T-helper 1 cell (primary cell): Measurements from ENCODE around the gene OSBPL10.

Experiments used
- DNase-seq, 5 donors: peaks; one replicate each; pipeline ENCODE4 v3.0.0-alpha.2; 2012 to 2020

OSBPL10 gene

GRCh38 chr3:31648286-31648968 lies 332.6 kb downstream of the OSBPL10 start:
- no peak for DNase-seq

GRCh38 chr3:31645256-31645655 lies 335.8 kb downstream of the OSBPL10 start:
- DNase-seq = no peak

- no peak for DNase-seq
These were observed 341.2 kb downstream of the OSBPL10 start for GRCh38 chr3:31639828-31640227.

GRCh38 chr3:31636694-31637442 lies 344.2 kb downstream of the OSBPL10 start:
- DNase-seq = peak in 1 of 5 donors; percentile 52

- no peak for DNase-seq
These were observed 345.0 kb downstream of the OSBPL10 start for GRCh38 chr3:31636049-31636448.

- peak in 1 of 5 donors; percentile 68 for DNase-seq
These were observed 345.5 kb downstream of the OSBPL10 start for GRCh38 chr3:31635545-31635944.

GRCh38 chr3:31634476-31634875 lies 346.6 kb downstream of the OSBPL10 start:
- DNase-seq = no peak

GRCh38 chr3:31629054-31629453 lies 352.0 kb downstream of the OSBPL10 start:
- DNase-seq = no peak

GRCh38 chr3:31625358-31625757 lies 355.7 kb downstream of the OSBPL10 start:
- DNase-seq = no peak

- no peak for DNase-seq
These were observed 356.9 kb downstream of the OSBPL10 start for GRCh38 chr3:31624083-31624709.

GRCh38 chr3:31622636-31623288 lies 358.3 kb downstream of the OSBPL10 start:
- DNase-seq = no peak

GRCh38 chr3:31621314-31621713 lies 359.7 kb downstream of the OSBPL10 start:
- no peak for DNase-seq

- DNase-seq = peak in 1 of 5 donors; percentile 20
These were observed 360.4 kb downstream of the OSBPL10 start for GRCh38 chr3:31620656-31621055.

- DNase-seq = no peak
These were observed 364.4 kb downstream of the OSBPL10 start for GRCh38 chr3:31616711-31617110.

- no peak for DNase-seq
These were observed 365.8 kb downstream of the OSBPL10 start for GRCh38 chr3:31615071-31615875.

- DNase-seq = no peak
These were observed 366.7 kb downstream of the OSBPL10 start for GRCh38 chr3:31614162-31614921.

GRCh38 chr3:31613654-31614053 lies 367.4 kb downstream of the OSBPL10 start:
- DNase-seq = no peak

GRCh38 chr3:31613177-31613576 lies 367.9 kb downstream of the OSBPL10 start:
- no peak for DNase-seq
